HepG2 (cell line): ENCODE measurements around the gene SLCO2B1. TPM values are rescaled to one million over a fixed set of nuclear protein-coding genes. Genes with fewer than 3 reads are reported as not detected.

Source experiments
- ADNP ChIP-seq: sonication (generic); formaldehyde crosslinking; IDR thresholded peaks from 2 replicates; pipeline ENCODE4 v1.4.0; 2020; ENCODE audit warnings: missing genetic modification reagents
- MNT ChIP-seq: fragments of 450-650 bp; IDR thresholded peaks from 2 replicates; pipeline ENCODE4 v1.6.1; 2016
- PHF20 ChIP-seq: sonication (generic); formaldehyde crosslinking; IDR thresholded peaks from 2 replicates; pipeline ENCODE4 v1.5.0; 2020; ENCODE audit warnings: mild to moderate bottlenecking, missing genetic modification reagents
- SP140L ChIP-seq: sonication (generic); formaldehyde crosslinking; IDR thresholded peaks from 2 replicates; pipeline ENCODE4 v1.4.0; 2020; ENCODE audit warnings: missing genetic modification reagents, borderline replicate concordance
- SRSF4 ChIP-seq: fragments of 200-400 bp; formaldehyde crosslinking; IDR thresholded peaks from one replicate; pipeline ENCODE4 v1.6.1; 2018; ENCODE audit warnings: mild to moderate bottlenecking, low read depth, low read length, moderate library complexity; ENCODE audit not compliant: poor library complexity, severe bottlenecking
- SRSF9 ChIP-seq: fragments of 200-400 bp; formaldehyde crosslinking; IDR thresholded peaks from 2 replicates; pipeline ENCODE4 v1.6.1; 2018; ENCODE audit warnings: borderline replicate concordance, mild to moderate bottlenecking, low read depth, low read length; ENCODE audit not compliant: insufficient read depth, poor library complexity, severe bottlenecking
- THAP11 ChIP-seq: IDR thresholded peaks from 2 replicates; pipeline ENCODE4 v1.6.1; 2016; ENCODE audit warnings: missing biosample characterization, missing genetic modification reagents
- TSC22D2 ChIP-seq: sonication (generic); formaldehyde crosslinking; IDR thresholded peaks from 2 replicates; pipeline ENCODE4 v1.5.1; 2020; ENCODE audit warnings: missing genetic modification reagents, mild to moderate bottlenecking, borderline replicate concordance
- YY1 ChIP-seq: IDR thresholded peaks from 2 replicates; pipeline ENCODE4 v1.6.1; 2011; ENCODE audit warnings: low read length, low read depth, moderate library complexity, mild to moderate bottlenecking; ENCODE audit not compliant: insufficient read depth, insufficient replicate concordance
- ZFP1 ChIP-seq: IDR thresholded peaks from 2 replicates; pipeline ENCODE4 v1.6.1; 2016
- ZFP37 ChIP-seq: sonication (generic); formaldehyde crosslinking; IDR thresholded peaks from 2 replicates; pipeline ENCODE4 v1.4.0; 2020; ENCODE audit warnings: missing genetic modification reagents, borderline replicate concordance
- ZMAT5 ChIP-seq: sonication (generic); formaldehyde crosslinking; IDR thresholded peaks from 2 replicates; pipeline ENCODE4 v1.5.0; 2020; ENCODE audit warnings: mild to moderate bottlenecking, low read depth, missing genetic modification reagents, borderline replicate concordance
- ZNF296 ChIP-seq: sonication (generic); formaldehyde crosslinking; conservative IDR thresholded peaks from 2 replicates; pipeline ENCODE4 v1.5.0; 2020; ENCODE audit warnings: mild to moderate bottlenecking, missing genetic modification reagents
- ZNF354B ChIP-seq: sonication (generic); formaldehyde crosslinking; IDR thresholded peaks from 2 replicates; pipeline ENCODE4 v1.8.0; 2022; ENCODE audit warnings: mild to moderate bottlenecking, missing genetic modification reagents
- ZNF430 ChIP-seq: sonication (generic); formaldehyde crosslinking; IDR thresholded peaks from 2 replicates; pipeline ENCODE4 v1.9.0; 2021; ENCODE audit warnings: mild to moderate bottlenecking, missing genetic modification reagents
- polyA plus RNA-seq, 8 experiments: library from polyadenylated mRNA; depleted of rRNA in 3 of 8; stranded (reverse) in 7 of 8; unstranded in 1 of 8; fragments of >200 nt; fragmentation: Illumina TruSeq in 4 of 8; extraction: Trizol in 4 of 8; gene quantifications; 2 replicates each; pipeline versions ENCODE4 v1.2.1 to v1.2.3, GENCODE V29; 2011 to 2016; ENCODE audit warnings: low read depth in 4 of 8, missing spikeins in 1 of 8, mixed read lengths in 1 of 8; ENCODE audit not compliant: insufficient read depth in 1 of 8
- total RNA-seq, 5 experiments: library from RNA; depleted of rRNA; stranded (reverse); fragments of >200 nt; fragmentation: Illumina TruSeq; extraction: Trizol; gene quantifications; 2 replicates each; pipeline ENCODE4 v1.2.3, GENCODE V29; 2016; ENCODE audit warnings: low read depth in 1 of 5
- TF ChIP-seq, protein P1 (sequence below): sonication (generic); formaldehyde crosslinking; IDR thresholded peaks from 2 replicates; pipeline ENCODE4 v1.4.0; 2020; ENCODE audit warnings: missing genetic modification reagents
- TF ChIP-seq, protein P2 (sequence below), 2 experiments: sonication (generic) in 1 of 2; formaldehyde crosslinking in 1 of 2; IDR thresholded peaks; 2 replicates each; pipeline versions ENCODE4 v1.6.1 to v1.9.0; 2014 to 2022; ENCODE audit warnings: antibody characterized with exemption in 1 of 2, borderline replicate concordance in 1 of 2, inconsistent platforms in 1 of 2, low read depth in 1 of 2, missing genetic modification reagents in 1 of 2

The SLCO2B1 gene
- total and polyA plus RNA-seq, 2 of the 13 experiments (the other 11 are each of a cell fraction or from before 2014, with no cell fraction given) = 15.3 to 19.8 TPM

GRCh38 chr11:75233754-75234172, 82.9 kb downstream of the SLCO2B1 start (continued):
- TF ChIP-seq ZFP1 (CRISPR knock-in tag) (no peak), SP140L (CRISPR knock-in tag) (0 out of 2 replicates have a peak, but pooled peaks have one; percentile 55), ADNP (CRISPR knock-in tag) (no peak), TSC22D2 (CRISPR knock-in tag) (peak; percentile 95), ZNF296 (CRISPR knock-in tag) (no peak), THAP11 (CRISPR knock-in tag) (peak; percentile 59; the same call in 1 of the 2 replicates), ZFP37 (CRISPR knock-in tag) (peak; percentile 92), MNT (no peak), PHF20 (CRISPR knock-in tag) (no peak), SRSF9 (no peak), ZNF354B (CRISPR knock-in tag) (no peak), SRSF4 (no peak), YY1 (no peak), ZMAT5 (no peak), ZNF430 (no peak; the same call in 1 of the 2 replicates)
- TF ChIP-seq, protein P1, sequence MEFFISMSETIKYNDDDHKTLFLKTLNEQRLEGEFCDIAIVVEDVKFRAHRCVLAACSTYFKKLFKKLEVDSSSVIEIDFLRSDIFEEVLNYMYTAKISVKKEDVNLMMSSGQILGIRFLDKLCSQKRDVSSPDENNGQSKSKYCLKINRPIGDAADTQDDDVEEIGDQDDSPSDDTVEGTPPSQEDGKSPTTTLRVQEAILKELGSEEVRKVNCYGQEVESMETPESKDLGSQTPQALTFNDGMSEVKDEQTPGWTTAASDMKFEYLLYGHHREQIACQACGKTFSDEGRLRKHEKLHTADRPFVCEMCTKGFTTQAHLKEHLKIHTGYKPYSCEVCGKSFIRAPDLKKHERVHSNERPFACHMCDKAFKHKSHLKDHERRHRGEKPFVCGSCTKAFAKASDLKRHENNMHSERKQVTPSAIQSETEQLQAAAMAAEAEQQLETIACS (CRISPR knock-in tag) = no peak
- TF ChIP-seq, protein P2, sequence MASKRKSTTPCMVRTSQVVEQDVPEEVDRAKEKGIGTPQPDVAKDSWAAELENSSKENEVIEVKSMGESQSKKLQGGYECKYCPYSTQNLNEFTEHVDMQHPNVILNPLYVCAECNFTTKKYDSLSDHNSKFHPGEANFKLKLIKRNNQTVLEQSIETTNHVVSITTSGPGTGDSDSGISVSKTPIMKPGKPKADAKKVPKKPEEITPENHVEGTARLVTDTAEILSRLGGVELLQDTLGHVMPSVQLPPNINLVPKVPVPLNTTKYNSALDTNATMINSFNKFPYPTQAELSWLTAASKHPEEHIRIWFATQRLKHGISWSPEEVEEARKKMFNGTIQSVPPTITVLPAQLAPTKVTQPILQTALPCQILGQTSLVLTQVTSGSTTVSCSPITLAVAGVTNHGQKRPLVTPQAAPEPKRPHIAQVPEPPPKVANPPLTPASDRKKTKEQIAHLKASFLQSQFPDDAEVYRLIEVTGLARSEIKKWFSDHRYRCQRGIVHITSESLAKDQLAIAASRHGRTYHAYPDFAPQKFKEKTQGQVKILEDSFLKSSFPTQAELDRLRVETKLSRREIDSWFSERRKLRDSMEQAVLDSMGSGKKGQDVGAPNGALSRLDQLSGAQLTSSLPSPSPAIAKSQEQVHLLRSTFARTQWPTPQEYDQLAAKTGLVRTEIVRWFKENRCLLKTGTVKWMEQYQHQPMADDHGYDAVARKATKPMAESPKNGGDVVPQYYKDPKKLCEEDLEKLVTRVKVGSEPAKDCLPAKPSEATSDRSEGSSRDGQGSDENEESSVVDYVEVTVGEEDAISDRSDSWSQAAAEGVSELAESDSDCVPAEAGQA (IDR thresholded peaks at IDR 0.05; ENCODE audit: low read depth) = no peak
- TF ChIP-seq, protein P2 (CRISPR knock-in tag; IDR thresholded peaks at IDR 0.05; ENCODE audit: borderline replicate concordance) = 0 out of 2 replicates have a peak, but pooled peaks have one; percentile 40
